ENCODE data around the gene TTC14.

The TTC14 gene

GRCh38 chr3:180640987-180641386 is 39.0 kb downstream of the TTC14 start:
- DNase-seq, result no peak

- no peak for DNase-seq
Observed at GRCh38 chr3:180646187-180646790, 44.3 kb downstream of the TTC14 start.

DNA sequence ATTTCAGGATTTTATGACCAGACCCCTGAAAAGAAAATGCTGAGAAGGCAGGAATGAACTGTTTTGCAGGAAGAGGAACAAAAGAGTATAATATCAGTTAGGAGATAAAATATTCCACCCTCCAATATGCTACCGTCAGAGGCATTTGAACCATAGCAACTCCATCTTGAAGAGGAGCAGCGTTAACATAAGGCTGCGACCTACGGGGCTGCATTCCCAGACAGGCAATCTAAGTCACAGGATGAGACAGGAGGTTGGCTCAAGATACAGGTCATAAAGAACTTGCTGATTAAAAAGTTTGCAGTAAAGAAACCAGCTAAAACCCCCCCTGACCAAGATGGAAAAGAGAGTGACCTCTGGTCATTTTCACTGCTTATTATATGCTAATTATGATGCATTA is 54.4 kb downstream of the TTC14 start:
- DNase-seq, result no peak

GRCh38 chr3:180657094-180657493 is 55.1 kb downstream of the TTC14 start:
- DNase-seq, result no peak
